ENCODE measurements around the gene CADPS. TPM values are rescaled to one million over a fixed set of nuclear protein-coding genes. Genes with fewer than 3 reads are reported as not detected.

CADPS gene
- total and polyA plus RNA-seq, 5 experiments from 2014 or later = not detected

GRCh38 chr3:62554264-62554799 lies 320.9 kb downstream of the CADPS start:
- ATAC-seq = no peak
- POLR2A ChIA-PET = no interaction called here
- Mint-ChIP-seq H3K4me3 (no peak overlapping the region), H3K9me3 (peaks cover 0 to 12% (median 0%) of the 10 kb centered on the region in 9 donors), H3K4me1 (no peaks in the 10 kb centered on the region), H3K27me3 (peaks cover 5 to 29% (median 17%) of the 10 kb centered on the region in 5 donors), H3K27ac (no peak overlapping the region), H3K36me3 (peaks cover 0 to 8% (median 0%) of the 10 kb centered on the region in 3 donors)
- no peak for DNase-seq

DNA sequence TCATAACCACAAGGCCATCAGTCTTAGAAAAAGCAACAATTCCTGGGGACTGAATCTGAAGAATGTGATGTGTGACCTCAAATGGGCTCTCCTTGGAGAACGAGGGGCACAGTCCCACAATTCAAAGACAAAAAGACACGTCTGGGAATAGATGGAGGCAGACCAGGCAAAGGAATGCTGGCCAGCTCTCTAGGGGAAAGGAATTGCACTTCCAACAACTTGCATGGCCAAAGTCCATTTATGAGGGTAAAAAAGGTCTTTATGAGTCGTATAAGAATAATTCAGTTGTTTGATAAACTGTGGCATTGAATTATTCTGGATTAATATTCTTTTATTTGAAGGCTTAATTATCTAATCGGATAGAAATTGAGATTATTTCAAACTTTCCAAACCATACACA lies 321.4 kb downstream of the CADPS start:
- Mint-ChIP-seq H3K36me3 (peaks cover 0 to 8% (median 0%) of the 10 kb centered on the region in 3 donors), H3K27ac (no peak overlapping the region), H3K4me1 (no peaks in the 10 kb centered on the region), H3K4me3 (no peak overlapping the region), H3K9me3 (peaks cover 0 to 12% (median 0%) of the 10 kb centered on the region in 9 donors), H3K27me3 (peaks cover 6 to 24% (median 17%) of the 10 kb centered on the region in 5 donors)
- ATAC-seq = no peak
- no peak for DNase-seq
- POLR2A ChIA-PET = no interaction called here

DNA sequence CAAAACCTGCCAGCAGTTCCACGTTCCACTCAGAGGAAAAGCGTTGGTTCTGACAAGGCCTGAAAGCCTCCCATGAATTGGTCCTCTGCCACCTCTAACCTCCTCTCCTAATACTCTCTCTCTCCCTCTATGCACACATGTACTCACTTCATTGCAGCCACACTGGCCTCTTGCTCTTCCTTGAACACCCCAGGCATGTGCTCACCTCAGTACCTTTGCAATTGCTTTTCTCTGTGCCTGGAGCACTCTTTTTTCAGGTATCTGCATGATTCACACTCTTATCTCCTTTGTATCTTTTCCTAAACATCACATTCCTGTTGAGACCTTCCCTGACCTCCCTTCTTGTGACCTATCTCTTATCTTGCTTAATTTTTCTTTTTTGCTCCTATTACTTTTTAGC lies 323.7 kb downstream of the CADPS start:
- ATAC-seq (no peak), DNase-seq (no peak)
- POLR2A ChIA-PET = no interaction called here
- H3K4me1 Mint-ChIP-seq = no peaks in the 10 kb centered on the region
- peaks cover 0 to 8% (median 0%) of the 10 kb centered on the region in 3 donors for H3K36me3 Mint-ChIP-seq
- peaks cover 0 to 12% (median 0%) of the 10 kb centered on the region in 9 donors for H3K9me3 Mint-ChIP-seq
- no peak overlapping the region for H3K27ac Mint-ChIP-seq
- H3K27me3 Mint-ChIP-seq = peaks cover 7 to 24% (median 17%) of the 10 kb centered on the region in 5 donors
- H3K4me3 Mint-ChIP-seq = no peak overlapping the region

DNA sequence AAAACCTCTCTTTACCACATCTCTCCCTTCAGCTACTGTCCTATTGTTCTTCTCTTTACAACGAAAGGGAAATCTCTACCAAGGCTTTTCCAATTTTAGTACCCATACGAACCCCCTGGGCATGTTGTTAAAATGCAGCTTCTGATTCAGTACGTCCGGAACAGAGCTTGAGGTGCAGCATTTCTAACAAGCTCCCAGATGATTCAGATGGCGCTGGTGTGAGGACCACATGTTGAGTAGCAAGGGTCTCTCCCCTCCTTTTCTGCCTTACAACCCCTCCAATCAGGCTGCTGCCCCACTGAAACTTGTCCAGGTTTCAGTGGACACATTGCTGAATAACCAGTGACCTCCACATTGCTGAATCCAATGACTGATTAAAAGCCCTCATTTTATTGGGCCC lies 324.8 kb downstream of the CADPS start:
- peaks cover 0 to 8% (median 0%) of the 10 kb centered on the region in 3 donors for H3K36me3 Mint-ChIP-seq
- peaks cover 7 to 24% (median 17%) of the 10 kb centered on the region in 5 donors for H3K27me3 Mint-ChIP-seq
- no peak for DNase-seq
- no peak for ATAC-seq
- no peak overlapping the region for H3K4me3 Mint-ChIP-seq
- POLR2A ChIA-PET = no interaction called here
- H3K9me3 Mint-ChIP-seq = peaks cover 0 to 12% (median 0%) of the 10 kb centered on the region in 9 donors
- H3K4me1 Mint-ChIP-seq = no peaks in the 10 kb centered on the region
- no peak overlapping the region for H3K27ac Mint-ChIP-seq

DNA sequence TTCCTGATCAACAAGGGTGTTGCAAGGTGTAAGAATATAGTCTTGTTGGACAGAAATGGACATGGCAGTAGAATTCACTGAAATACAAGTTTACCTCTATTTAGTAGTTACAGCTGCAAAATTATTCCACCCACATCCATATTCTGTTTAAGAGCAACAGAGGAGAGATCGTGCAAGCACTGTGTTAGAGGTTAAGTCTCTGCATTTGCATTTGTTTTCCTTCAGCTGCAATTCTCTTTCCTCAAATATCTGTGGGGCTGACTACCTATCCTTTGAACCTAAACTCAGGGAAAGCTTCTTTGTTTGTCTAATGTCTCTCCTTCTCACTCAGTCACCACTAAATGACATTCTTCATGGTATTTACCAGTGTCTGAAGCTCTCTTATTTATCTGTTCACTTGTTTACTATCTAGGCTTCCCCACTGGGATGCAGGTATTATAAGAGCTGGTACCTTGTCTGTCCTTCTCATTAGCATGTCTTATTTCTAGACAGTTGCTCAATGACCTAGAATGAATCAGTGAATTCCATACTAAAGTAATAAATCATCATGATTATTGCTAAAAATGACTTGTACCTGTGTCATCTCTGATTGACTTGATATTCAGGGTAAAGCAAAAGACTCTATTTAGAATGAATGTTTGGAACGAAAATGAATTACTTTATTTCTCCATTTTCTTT lies 326.5 kb downstream of the CADPS start:
- Mint-ChIP-seq H3K27me3 (peaks cover 7 to 31% (median 17%) of the 10 kb centered on the region in 5 donors), H3K4me3 (no peak overlapping the region), H3K27ac (no peak overlapping the region), H3K4me1 (no peaks in the 10 kb centered on the region), H3K36me3 (peaks cover 0 to 8% (median 0%) of the 10 kb centered on the region in 3 donors), H3K9me3 (peaks cover 0 to 12% (median 0%) of the 10 kb centered on the region in 9 donors)
- POLR2A ChIA-PET = no interaction called here
- ATAC-seq = no peak
- DNase-seq = no peak

GRCh38 chr3:62546266-62546665 lies 328.9 kb downstream of the CADPS start:
- Mint-ChIP-seq H3K4me1 (no peaks in the 10 kb centered on the region), H3K36me3 (peaks cover 0 to 2% (median 0%) of the 10 kb centered on the region in 3 donors), H3K27me3 (peaks cover 7 to 22% (median 11%) of the 10 kb centered on the region in 5 donors), H3K9me3 (peaks cover 0 to 5% (median 0%) of the 10 kb centered on the region in 9 donors), H3K27ac (no peak overlapping the region), H3K4me3 (no peak overlapping the region)
- DNase-seq (no peak), ATAC-seq (no peak)
- POLR2A ChIA-PET = no interaction called here

GRCh38 chr3:62542185-62542584 lies 333.0 kb downstream of the CADPS start:
- POLR2A ChIA-PET = no interaction called here
- no peak overlapping the region for H3K27ac Mint-ChIP-seq
- ATAC-seq = no peak
- no peak overlapping the region for H3K4me3 Mint-ChIP-seq
- no peaks in the 10 kb centered on the region for H3K36me3 Mint-ChIP-seq
- no peaks in the 10 kb centered on the region for H3K9me3 Mint-ChIP-seq
- H3K27me3 Mint-ChIP-seq = peaks cover 0 to 15% (median 2%) of the 10 kb centered on the region in 5 donors
- no peak for DNase-seq
- H3K4me1 Mint-ChIP-seq = peaks cover 0 to 2% (median under 1%) of the 10 kb centered on the region in 4 donors

DNA sequence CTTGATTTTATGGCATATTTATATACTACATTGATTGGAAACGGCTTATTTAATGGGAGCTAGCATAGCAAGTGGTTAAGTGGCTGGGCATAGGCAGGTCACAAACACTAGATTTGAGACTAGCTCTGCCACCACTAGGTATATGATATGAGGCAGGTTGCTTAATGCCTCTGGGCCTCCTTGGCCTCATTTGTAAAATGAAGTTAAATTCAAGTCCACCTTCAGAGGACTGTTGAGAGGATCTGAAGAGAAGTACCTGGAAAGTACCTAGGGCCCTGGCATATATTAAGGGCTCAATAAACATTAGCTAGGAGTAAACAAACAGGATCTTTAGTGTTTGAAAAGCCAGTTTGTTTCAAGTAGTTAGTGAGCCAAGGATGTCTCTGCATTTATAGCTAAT lies 335.5 kb downstream of the CADPS start:
- Mint-ChIP-seq H3K27ac (no peak overlapping the region), H3K4me1 (peaks cover 0 to 2% (median under 1%) of the 10 kb centered on the region in 4 donors), H3K9me3 (no peaks in the 10 kb centered on the region), H3K4me3 (no peak overlapping the region), H3K36me3 (no peaks in the 10 kb centered on the region), H3K27me3 (peaks cover 0 to 15% (median 2%) of the 10 kb centered on the region in 5 donors)
- POLR2A ChIA-PET = no interaction called here
- no peak for ATAC-seq
- no peak for DNase-seq

- H3K4me1 Mint-ChIP-seq = peaks cover 0 to 2% (median under 1%) of the 10 kb centered on the region in 4 donors
- no peak for DNase-seq
- POLR2A ChIA-PET = no interaction called here
- no peak overlapping the region for H3K27ac Mint-ChIP-seq
- no peak for ATAC-seq
- H3K9me3 Mint-ChIP-seq = no peaks in the 10 kb centered on the region
- H3K36me3 Mint-ChIP-seq = no peaks in the 10 kb centered on the region
- peaks cover 0 to 8% (median 2%) of the 10 kb centered on the region in 5 donors for H3K27me3 Mint-ChIP-seq
- no peak overlapping the region for H3K4me3 Mint-ChIP-seq
These were observed 336.4 kb downstream of the CADPS start for GRCh38 chr3:62538691-62539356.

- DNase-seq (no peak), ATAC-seq (no peak)
- Mint-ChIP-seq H3K27ac (no peak overlapping the region), H3K4me3 (no peak overlapping the region), H3K9me3 (no peaks in the 10 kb centered on the region), H3K27me3 (peaks cover 0 to 8% (median 0%) of the 10 kb centered on the region in 5 donors), H3K4me1 (peaks cover 0 to 2% (median under 1%) of the 10 kb centered on the region in 4 donors), H3K36me3 (no peaks in the 10 kb centered on the region)
- POLR2A ChIA-PET = no interaction called here
These were observed 340.9 kb downstream of the CADPS start for GRCh38 chr3:62534326-62534725.

DNA sequence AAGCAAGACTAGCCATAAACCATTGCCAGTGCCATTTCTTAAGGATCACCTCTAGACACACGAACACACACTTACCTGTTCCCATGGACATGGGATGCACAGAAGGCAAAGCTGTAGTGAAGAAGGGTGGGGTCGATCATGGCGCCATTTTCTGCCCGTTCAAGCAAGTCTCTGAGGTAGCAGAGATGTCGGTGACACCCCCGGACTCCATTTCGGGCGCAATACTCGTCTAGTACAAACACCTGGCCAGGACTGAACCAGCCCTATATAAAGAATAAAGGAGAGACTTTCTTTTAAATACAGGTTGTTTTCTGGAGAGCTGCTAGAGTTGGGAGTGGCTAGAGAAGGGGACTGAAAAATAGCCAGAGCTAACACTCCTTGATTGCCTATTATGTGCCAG lies 342.4 kb downstream of the CADPS start:
- POLR2A ChIA-PET = no interaction called here
- DNase-seq = no peak

GRCh38 chr3:62531981-62532380 lies 343.2 kb downstream of the CADPS start:
- Mint-ChIP-seq H3K27ac (no peak overlapping the region), H3K4me1 (no peaks in the 10 kb centered on the region), H3K27me3 (peaks cover 0 to 3% (median 0%) of the 10 kb centered on the region in 5 donors), H3K4me3 (no peak overlapping the region), H3K36me3 (no peaks in the 10 kb centered on the region), H3K9me3 (no peaks in the 10 kb centered on the region)
- ATAC-seq (no peak), DNase-seq (no peak)
- POLR2A ChIA-PET = no interaction called here

More for the DNA sequence above, 342.4 kb downstream of the CADPS start:
- no peak for ATAC-seq
- Mint-ChIP-seq H3K27ac (no peak overlapping the region), H3K36me3 (no peaks in the 10 kb centered on the region), H3K4me1 (no peaks in the 10 kb centered on the region), H3K4me3 (no peak overlapping the region), H3K27me3 (peaks cover 0 to 3% (median 0%) of the 10 kb centered on the region in 5 donors), H3K9me3 (no peaks in the 10 kb centered on the region)

DNA sequence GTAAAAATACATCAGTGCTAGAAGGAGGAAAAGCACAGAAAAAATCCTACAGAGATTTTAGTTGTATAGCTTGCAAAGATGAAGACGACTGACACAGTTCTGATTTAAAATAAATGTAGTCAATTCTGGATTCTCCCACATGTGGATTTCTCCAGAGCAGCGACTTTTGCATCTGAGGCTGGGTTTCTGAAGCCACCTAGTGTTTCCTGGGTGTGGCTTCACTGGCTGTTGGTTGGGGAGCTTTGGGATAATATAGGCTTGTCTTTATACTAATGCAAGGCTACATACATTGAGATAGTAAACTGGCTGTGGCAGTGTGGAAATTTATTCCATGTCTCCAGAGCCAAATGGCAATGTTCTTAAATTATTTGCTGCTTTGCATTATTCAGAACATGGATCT lies 343.7 kb downstream of the CADPS start:
- H3K4me1 Mint-ChIP-seq = no peaks in the 10 kb centered on the region
- ATAC-seq = no peak
- H3K9me3 Mint-ChIP-seq = no peaks in the 10 kb centered on the region
- no peak overlapping the region for H3K4me3 Mint-ChIP-seq
- POLR2A ChIA-PET = no interaction called here
- H3K27ac Mint-ChIP-seq = no peak overlapping the region
- peaks cover 0 to 3% (median 0%) of the 10 kb centered on the region in 5 donors for H3K27me3 Mint-ChIP-seq
- DNase-seq = no peak
- no peaks in the 10 kb centered on the region for H3K36me3 Mint-ChIP-seq

All from naive thymus-derived CD8-positive, alpha-beta T cell (primary cell).